GM12892 (cell line): ENCODE results near the gene SESTD1.

ENCODE experiments used
- POLR2A ChIP-seq: IDR thresholded peaks from 2 replicates; pipeline ENCODE4 v1.6.1; 2011; ENCODE audit warnings: low read depth, low read length, control low read depth
- POLR2AphosphoS5 ChIP-seq: IDR thresholded peaks from 2 replicates; pipeline ENCODE4 v1.6.1; 2011; ENCODE audit warnings: low read depth, low read length, control low read depth
- TAF1 ChIP-seq: IDR thresholded peaks from 2 replicates; pipeline ENCODE4 v1.6.1; 2011; ENCODE audit warnings: low read depth, mild to moderate bottlenecking, control low read depth, low read length, borderline replicate concordance

DNA sequence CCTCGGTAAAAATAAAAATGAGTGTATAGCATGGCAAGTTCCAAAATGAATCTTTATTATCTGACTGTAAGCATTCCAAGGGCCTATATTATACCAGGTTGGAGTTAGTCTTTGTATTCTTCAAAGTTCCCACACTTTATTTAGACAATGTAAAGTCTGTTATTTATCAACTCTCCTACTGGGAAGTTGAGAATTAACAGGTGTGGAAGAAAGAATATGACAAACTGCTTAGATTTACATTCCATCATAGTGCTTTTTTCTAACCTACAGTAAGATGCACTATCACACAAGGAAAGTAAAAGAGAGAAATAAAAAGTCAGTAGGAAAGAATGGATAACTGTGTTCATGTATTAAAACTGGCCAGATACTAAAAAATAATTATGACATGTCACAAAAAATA, 93.3 kb downstream of the SESTD1 start:
- no peak for TF ChIP-seq POLR2AphosphoS5
- TF ChIP-seq TAF1, result no peak
- no peak for TF ChIP-seq POLR2A
